Prostate gland (tissue), 2 donors: Measurements from ENCODE around the gene ERG. TPM values are rescaled to one million over a fixed set of nuclear protein-coding genes. Genes with fewer than 3 reads are reported as not detected.

Experiments used
- DNase-seq: peaks from one replicate; pipeline ENCODE4 v3.0.0-alpha.2; 2019; ENCODE audit warnings: low spot score
- H3K27ac ChIP-seq, 2 donors: fragments of 200-600 bp; sonication (generic); 2 replicates each; pipeline ENCODE4 v1.5.1; 2017 to 2019
- H3K27me3 ChIP-seq: fragments of 200-600 bp; sonication (generic); replicated peaks from 2 replicates; pipeline ENCODE4 v1.5.1; 2019; ENCODE audit not compliant: insufficient read depth
- H3K36me3 ChIP-seq, 2 donors: fragments of 200-600 bp; sonication (generic); 1 replicate in 1 of 2; 2 replicates in 1 of 2; pipeline versions ENCODE4 v1.5.1 to v1.8.1; 2017 to 2019
- H3K4me1 ChIP-seq: fragments of 200-600 bp; sonication (generic); replicated peaks from 2 replicates; pipeline ENCODE4 v1.5.1; 2019
- H3K4me3 ChIP-seq, 2 donors: fragments of 200-600 bp; sonication (generic); 2 replicates each; pipeline ENCODE4 v1.5.1; 2017 to 2019
- H3K9me3 ChIP-seq: fragments of 200-600 bp; sonication (generic); 2 replicates; pipeline ENCODE4 v1.5.1; 2017
- CTCF ChIP-seq, 4 experiments: fragments of 200-600 bp in 2 of 4; fragments of 450-650 bp in 2 of 4; sonication (generic) in 2 of 4; IDR thresholded peaks; 1 replicate in 3 of 4; 2 replicates in 1 of 4; pipeline ENCODE4 v1.5.1; 2016 to 2019; ENCODE audit warnings: antibody characterized with exemption in 4 of 4, mild to moderate bottlenecking in 2 of 4, moderate library complexity in 2 of 4
- POLR2A ChIP-seq: fragments of 450-650 bp; IDR thresholded peaks from one replicate; pipeline ENCODE4 v1.6.1; 2016; ENCODE audit warnings: antibody characterized with exemption, mild to moderate bottlenecking
- POLR2AphosphoS5 ChIP-seq: sonication (generic); formaldehyde crosslinking; IDR thresholded peaks from one replicate; pipeline ENCODE4 v1.6.1; 2017; ENCODE audit warnings: antibody characterized with exemption
- WGBS: methylation state at CpG from one replicate; pipeline ENCODE4 v1.1.5; 2018; 5-methylcytosine and 5-hydroxymethylcytosine counted together
- intact Hi-C: fragments of 100-400 bp; cut with DNase I; formaldehyde crosslinking; loops from one replicate; pipeline ENCODE4 v1.14.2; 2022
- total RNA-seq, 2 donors: library from RNA; depleted of rRNA; stranded (reverse); fragments of >200 nt; gene quantifications; one replicate each; pipeline ENCODE4 v1.1.0, GENCODE V29; 2016

Gene ERG
- total RNA-seq, 2 donors from 2014 or later, result 2.6 to 11.2 TPM

- WGBS, result 48% methylated on average over 5 of the region's 5 CpGs
Measured at GRCh38 chr21:38471766-38472165, 26.5 kb downstream of the ERG start.

GRCh38 chr21:38470755-38471154 lies 27.5 kb downstream of the ERG start:
- Histone ChIP-seq H3K9me3 (no peaks in the 10 kb centered on the region), H3K36me3 (no peaks in the 10 kb centered on the region), H3K27me3 (no peaks in the 10 kb centered on the region), H3K4me1 (no peaks in the 10 kb centered on the region), H3K4me3 (no peak overlapping the region), H3K27ac (no peak overlapping the region)
- WGBS, result 57% methylated on average over 3 of the region's 3 CpGs
- TF ChIP-seq POLR2AphosphoS5, result no peak
- no peak for TF ChIP-seq CTCF (IDR thresholded peaks at IDR 0.05)
- TF ChIP-seq POLR2A, result no peak
- DNase-seq, result no peak
- intact Hi-C loops, result no loop called here

More at GRCh38 chr21:38471766-38472165, 26.5 kb downstream of the ERG start:
- Histone ChIP-seq H3K36me3 (no peaks in the 10 kb centered on the region), H3K27me3 (no peaks in the 10 kb centered on the region), H3K4me3 (no peak overlapping the region), H3K9me3 (no peaks in the 10 kb centered on the region), H3K27ac (no peak overlapping the region), H3K4me1 (no peaks in the 10 kb centered on the region)
- DNase-seq, result no peak
- TF ChIP-seq POLR2A, result no peak
- no peak for TF ChIP-seq POLR2AphosphoS5
- no peak for TF ChIP-seq CTCF (IDR thresholded peaks at IDR 0.05)
- intact Hi-C loops, result no loop called here

GRCh38 chr21:38469642-38470041 lies 28.6 kb downstream of the ERG start:
- no peaks in the 10 kb centered on the region for H3K27me3 ChIP-seq
- no peaks in the 10 kb centered on the region for H3K9me3 ChIP-seq
- H3K27ac ChIP-seq, result no peak overlapping the region
- no peak for DNase-seq
- WGBS, result 37% methylated on average over 1 of the region's 1 CpG
- no peaks in the 10 kb centered on the region for H3K4me1 ChIP-seq
- H3K4me3 ChIP-seq, result no peak overlapping the region
- TF ChIP-seq POLR2A, result no peak
- no peak for TF ChIP-seq POLR2AphosphoS5
- no peak for TF ChIP-seq CTCF (IDR thresholded peaks at IDR 0.05)
- intact Hi-C loops, result no loop called here
- no peaks in the 10 kb centered on the region for H3K36me3 ChIP-seq

GRCh38 chr21:38468989-38469388 lies 29.3 kb downstream of the ERG start:
- Histone ChIP-seq H3K4me1 (no peaks in the 10 kb centered on the region), H3K4me3 (no peak overlapping the region), H3K27me3 (no peaks in the 10 kb centered on the region), H3K9me3 (no peaks in the 10 kb centered on the region), H3K36me3 (no peaks in the 10 kb centered on the region), H3K27ac (no peak overlapping the region)
- no peak for DNase-seq
- WGBS, result 64% methylated on average over 4 of the region's 4 CpGs
- intact Hi-C loops, result no loop called here
- TF ChIP-seq POLR2AphosphoS5 (no peak), CTCF (IDR thresholded peaks at IDR 0.05) (no peak), POLR2A (no peak)

GRCh38 chr21:38467911-38468310 lies 30.4 kb downstream of the ERG start:
- H3K36me3 ChIP-seq, result no peaks in the 10 kb centered on the region
- no peak overlapping the region for H3K27ac ChIP-seq

More at GRCh38 chr21:38467911-38468310, 30.4 kb downstream of the ERG start:
- Histone ChIP-seq H3K4me3 (no peak overlapping the region), H3K9me3 (no peaks in the 10 kb centered on the region), H3K4me1 (no peaks in the 10 kb centered on the region), H3K27me3 (no peaks in the 10 kb centered on the region)
- 74% methylated on average over 4 of the region's 4 CpGs for WGBS
- no peak for DNase-seq
- TF ChIP-seq POLR2A, result no peak
- no peak for TF ChIP-seq POLR2AphosphoS5
- TF ChIP-seq CTCF (IDR thresholded peaks at IDR 0.05), result no peak
- intact Hi-C loops, result no loop called here
